IPS DF 4.7 (cell line): ENCODE results near the gene PCNX2.
"Not testable (repeated sequence)": the region's sequence is repeated elsewhere in the genome, so short reads cannot be mapped to it uniquely, and the experiment has no call there.

ENCODE experiments used
- DNase-seq: peaks from one replicate; pipeline ENCODE4 v3.0.0-alpha.2; 2013; ENCODE audit warnings: low spot score; ENCODE audit errors: extremely low read depth

Gene PCNX2

GRCh38 chr1:233109096-233109495 is 186.4 kb downstream of the PCNX2 start:
- no peak for DNase-seq

- DNase-seq = not testable (repeated sequence)
Measured at GRCh38 chr1:233107716-233108130, 187.8 kb downstream of the PCNX2 start.

- DNase-seq = no peak
Measured at GRCh38 chr1:233107130-233107660, 188.3 kb downstream of the PCNX2 start.

DNA sequence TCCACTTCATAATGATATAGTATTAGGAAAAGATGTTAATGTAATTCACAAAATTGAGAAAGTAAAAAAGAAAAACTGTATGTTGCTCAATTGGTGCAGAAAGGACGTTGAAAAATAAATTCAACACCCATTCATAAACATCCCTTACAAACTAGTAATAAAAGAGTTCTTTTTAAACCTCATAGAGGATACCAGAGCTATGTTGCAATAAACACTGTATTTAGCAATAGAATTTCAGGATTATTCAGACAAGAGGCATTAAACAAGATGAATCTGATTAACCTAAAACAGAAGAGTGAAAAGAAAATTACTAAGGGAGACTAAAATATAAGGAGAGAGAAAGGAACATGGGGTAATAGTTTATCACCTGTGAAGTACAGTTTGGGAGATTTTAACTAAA is 190.3 kb downstream of the PCNX2 start:
- no peak for DNase-seq

DNA sequence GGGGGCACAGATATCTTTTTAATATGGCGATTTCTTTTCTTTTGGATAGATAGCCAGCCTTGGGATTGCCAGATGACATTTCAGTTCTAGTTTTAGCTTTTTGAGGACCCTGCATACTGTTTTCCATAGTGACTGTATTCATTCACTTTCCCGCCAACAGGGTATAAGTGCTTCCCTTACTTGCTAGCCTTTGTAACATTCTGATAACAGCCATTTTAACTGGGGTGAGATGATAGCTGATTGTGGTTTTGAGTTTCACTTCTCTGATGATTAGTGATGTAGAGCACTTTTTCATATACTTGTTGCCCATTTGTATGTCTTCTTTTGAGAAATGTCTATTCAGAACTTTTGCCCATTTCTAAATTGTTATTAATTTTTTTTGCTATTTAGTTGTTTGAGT is 193.2 kb downstream of the PCNX2 start:
- no peak for DNase-seq

DNA sequence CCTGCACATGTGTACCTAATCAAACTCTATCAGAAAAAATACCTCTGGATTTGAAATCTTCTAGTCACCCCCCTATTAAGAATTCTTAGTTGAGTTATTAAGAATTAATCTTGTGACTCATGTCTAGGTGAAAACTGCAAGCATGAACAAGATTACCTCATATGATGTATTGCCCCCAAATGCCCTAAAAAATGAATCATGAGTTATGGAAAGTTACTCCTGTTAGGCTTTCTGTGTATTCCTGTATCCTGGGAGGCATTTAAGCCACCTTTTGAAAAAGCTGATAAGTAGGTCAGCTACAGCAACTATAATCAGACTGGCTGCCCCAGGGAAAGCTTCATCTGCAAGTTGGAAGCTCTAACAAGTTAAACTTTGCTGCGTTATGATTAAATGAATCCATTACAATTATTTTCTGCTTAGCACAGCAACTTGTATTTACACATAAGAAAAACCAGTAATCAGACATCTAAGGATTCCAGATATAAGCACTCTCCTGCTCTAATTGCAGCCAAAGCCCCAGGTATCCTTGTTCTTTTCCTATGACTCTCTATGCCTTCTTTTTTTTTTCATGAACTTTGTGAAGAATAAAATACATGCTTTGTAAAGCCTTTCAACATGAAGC is 197.5 kb downstream of the PCNX2 start:
- DNase-seq = no peak

DNA sequence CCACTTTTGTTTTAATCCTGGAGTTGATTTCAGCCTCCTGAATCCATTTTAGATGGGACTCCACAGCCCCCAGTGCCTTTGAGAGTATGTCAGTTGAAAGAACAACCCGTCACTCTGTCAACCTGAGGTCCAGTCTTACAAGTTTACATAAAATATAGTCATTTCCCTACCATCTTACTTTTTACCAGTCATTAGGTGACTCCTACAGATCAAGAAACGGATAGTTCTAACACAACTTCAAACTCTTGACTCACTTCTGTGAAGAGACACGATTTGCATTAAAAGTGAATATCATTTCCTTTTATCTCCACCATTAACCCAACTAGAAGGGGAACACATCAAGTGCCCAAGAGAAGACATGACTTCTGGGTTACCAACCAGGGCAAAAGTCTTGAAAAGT is 198.0 kb downstream of the PCNX2 start:
- DNase-seq = no peak

DNA sequence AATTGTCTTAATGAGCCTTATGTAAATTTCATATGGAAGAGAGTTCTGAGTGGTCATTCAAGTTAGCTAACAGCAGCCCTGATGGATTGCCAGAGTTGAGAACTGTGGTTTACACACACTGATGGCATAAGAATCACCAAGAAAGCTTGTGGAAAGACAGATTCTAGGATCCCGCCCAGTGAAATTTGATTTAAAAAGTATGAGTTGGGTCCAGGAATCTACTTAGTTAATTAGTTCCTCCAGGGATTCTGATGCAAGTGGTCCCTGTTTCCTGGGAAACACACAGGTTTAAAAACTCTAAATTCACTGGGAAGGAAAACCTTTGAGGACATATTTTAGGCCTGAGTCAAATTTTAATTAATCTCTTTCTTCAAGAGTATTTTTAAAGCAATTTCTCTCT is 200.8 kb downstream of the PCNX2 start:
- no peak for DNase-seq

DNA sequence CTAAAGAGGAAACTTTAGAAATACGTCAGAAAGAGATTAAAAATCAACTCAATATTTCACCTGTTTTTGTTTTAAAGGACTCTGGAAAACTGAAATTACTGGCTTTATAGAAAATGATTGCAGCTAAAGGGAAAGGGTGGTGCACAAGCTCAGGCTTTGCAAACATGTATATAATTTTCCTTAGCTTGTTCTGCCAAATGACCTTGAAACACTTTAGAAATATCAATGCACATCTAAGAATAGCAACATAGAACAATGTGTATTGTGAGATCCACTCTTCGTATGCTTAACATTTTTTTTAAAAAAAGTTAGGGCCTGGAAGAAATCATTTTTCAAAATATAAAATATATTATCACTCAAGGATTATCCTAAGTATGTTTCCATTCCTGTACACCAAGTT is 201.3 kb downstream of the PCNX2 start:
- no peak for DNase-seq

GRCh38 chr1:233090746-233091494 is 204.6 kb downstream of the PCNX2 start:
- no peak for DNase-seq

- no peak for DNase-seq
Measured at GRCh38 chr1:233089251-233089650, 206.3 kb downstream of the PCNX2 start.

DNA sequence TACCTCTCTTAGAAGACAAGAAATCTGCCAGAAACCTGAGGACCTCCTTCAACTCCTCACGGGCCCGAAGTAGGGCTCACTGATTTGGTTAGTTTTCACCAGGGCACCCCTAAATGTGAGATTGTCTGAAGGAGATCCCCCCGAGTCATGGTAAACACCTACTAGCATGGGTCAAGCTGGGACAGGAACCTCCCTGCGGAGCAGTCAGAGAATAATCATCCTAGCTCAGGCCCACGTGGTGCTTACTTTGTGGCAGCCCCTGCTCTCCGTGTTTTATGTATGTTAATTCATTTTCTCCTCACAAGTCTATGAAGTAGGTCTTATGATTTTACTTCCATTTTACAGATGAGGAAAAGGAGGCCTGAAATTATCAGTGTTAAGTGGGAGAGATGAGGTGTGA is 206.9 kb downstream of the PCNX2 start:
- no peak for DNase-seq

DNA sequence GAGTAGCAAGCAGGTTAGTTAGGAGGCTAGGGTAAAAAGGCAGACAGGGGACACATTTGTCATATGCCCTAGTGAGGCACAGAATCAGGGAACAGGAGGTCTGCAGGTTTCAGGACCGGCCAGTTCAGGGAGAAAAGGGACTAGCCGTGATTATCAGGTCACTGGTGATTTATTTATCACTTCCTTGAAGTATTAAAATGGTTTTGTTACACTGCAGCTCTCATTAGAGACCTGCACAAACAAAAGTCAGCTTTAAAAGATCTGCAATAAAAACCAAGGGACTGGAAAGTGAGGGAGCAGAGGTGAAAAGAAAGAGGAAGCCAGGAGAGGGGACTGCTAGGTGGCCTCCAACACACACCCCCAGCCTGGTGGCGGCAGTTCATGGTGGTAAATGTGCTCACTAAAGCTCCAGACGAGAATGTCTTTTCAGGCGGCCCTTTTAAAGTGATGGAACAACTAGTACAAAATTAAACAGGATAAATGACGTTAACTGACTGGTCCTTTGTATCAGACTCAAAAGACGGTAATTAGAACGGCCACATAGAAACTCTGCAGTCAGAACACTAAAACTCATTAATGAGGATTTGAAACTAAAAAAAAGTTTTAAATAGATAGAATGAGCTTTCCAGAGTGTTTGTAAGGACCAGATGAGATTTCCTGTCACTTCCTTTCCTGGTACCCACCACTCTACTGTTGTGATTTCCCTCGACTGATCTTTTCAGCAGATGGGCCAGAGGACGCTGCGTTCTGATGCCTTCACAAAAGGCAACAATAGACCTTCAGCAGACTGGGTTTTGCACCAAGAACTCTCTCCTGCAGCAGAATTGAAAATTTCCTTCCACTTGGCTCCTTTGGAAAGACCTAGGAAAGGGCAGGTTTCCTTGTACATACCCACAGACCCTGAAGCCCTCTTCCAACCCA is 208.3 kb downstream of the PCNX2 start:
- no peak for DNase-seq

GRCh38 chr1:233085566-233085965 is 210.0 kb downstream of the PCNX2 start:
- no peak for DNase-seq

- no peak for DNase-seq
Measured at GRCh38 chr1:233082778-233083550, 212.6 kb downstream of the PCNX2 start.

GRCh38 chr1:233081735-233082134 is 213.8 kb downstream of the PCNX2 start:
- no peak for DNase-seq

DNA sequence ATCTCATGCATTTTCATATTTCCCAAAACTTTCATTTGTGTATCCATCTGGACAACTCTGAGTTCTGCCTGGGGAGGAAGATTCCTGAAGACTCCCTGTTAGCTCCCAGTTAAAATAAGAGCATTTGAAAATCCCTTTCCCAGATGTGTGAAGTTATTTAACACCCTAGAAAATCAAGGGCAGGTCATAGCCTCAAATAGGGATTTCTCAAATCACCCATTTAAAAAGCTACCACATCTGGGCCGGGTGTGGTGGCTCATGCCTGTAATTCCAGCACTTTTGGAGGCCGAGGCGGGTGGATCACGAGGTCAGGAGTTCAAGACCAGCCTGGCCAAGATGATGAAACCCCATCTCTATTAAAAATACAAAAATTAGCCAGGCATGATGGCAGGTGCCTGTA is 214.7 kb downstream of the PCNX2 start:
- not testable (repeated sequence) for DNase-seq

GRCh38 chr1:233080286-233080685 is 215.2 kb downstream of the PCNX2 start:
- no peak for DNase-seq

- DNase-seq = no peak
Measured at GRCh38 chr1:233079574-233079973, 216.0 kb downstream of the PCNX2 start.

DNA sequence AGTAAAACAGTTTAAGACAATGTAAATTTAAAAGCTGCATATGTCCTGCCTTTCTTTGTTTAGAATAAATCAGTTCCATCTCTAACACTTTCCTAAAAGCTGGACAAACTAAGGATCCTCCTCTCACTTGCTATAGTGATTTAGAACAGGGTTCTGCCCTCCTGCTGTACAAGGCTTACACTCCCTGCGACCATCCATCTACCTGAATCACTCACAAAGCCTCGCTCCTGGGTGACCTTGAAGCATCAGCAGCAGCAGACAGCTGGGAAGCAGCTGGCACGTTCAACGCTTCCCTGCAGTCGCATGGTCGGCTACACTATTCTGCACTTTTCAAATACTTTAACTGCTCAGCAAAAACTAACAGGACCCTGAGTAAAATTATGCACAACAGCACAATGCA is 217.1 kb downstream of the PCNX2 start:
- no peak for DNase-seq

- DNase-seq = no peak
Measured at GRCh38 chr1:233075915-233076295, 219.6 kb downstream of the PCNX2 start.
